ENCODE measurements around the gene ENOX2.
"Not testable (repeated sequence)": the region's sequence is repeated elsewhere in the genome, so short reads cannot be mapped to it uniquely, and the experiment has no call there.

ENOX2 gene

GRCh38 chrX:130825525-130825924 is 77.5 kb downstream of the ENOX2 start:
- no peak for DNase-seq

GRCh38 chrX:130819367-130819766 is 83.6 kb downstream of the ENOX2 start:
- not testable (repeated sequence) for DNase-seq

GRCh38 chrX:130813932-130814331 is 89.1 kb downstream of the ENOX2 start:
- not testable (repeated sequence) for DNase-seq

- DNase-seq = no peak
These were observed 92.4 kb downstream of the ENOX2 start for GRCh38 chrX:130810561-130810960.

- DNase-seq = no peak
These were observed 97.1 kb downstream of the ENOX2 start for GRCh38 chrX:130805903-130806302.

- no peak for DNase-seq
These were observed 99.5 kb downstream of the ENOX2 start for GRCh38 chrX:130803537-130803936.

GRCh38 chrX:130801901-130802300 is 101.1 kb downstream of the ENOX2 start:
- DNase-seq = no peak

- no peak for DNase-seq
These were observed 103.6 kb downstream of the ENOX2 start for GRCh38 chrX:130799393-130799792.

- DNase-seq = no peak
These were observed 109.0 kb downstream of the ENOX2 start for GRCh38 chrX:130793975-130794374.

GRCh38 chrX:130791870-130792269 is 111.1 kb downstream of the ENOX2 start:
- DNase-seq = not testable (repeated sequence)

GRCh38 chrX:130789793-130790192 is 113.2 kb downstream of the ENOX2 start:
- DNase-seq = no peak

GRCh38 chrX:130788786-130789581 is 114.0 kb downstream of the ENOX2 start:
- no peak for DNase-seq

- DNase-seq = no peak
These were observed 117.0 kb downstream of the ENOX2 start for GRCh38 chrX:130786030-130786429.

- no peak for DNase-seq
These were observed 124.2 kb downstream of the ENOX2 start for GRCh38 chrX:130778773-130779172.

GRCh38 chrX:130775849-130776248 is 127.2 kb downstream of the ENOX2 start:
- no peak for DNase-seq

- peak; percentile 31 to 89 for DNase-seq
These were observed 130.2 kb downstream of the ENOX2 start for GRCh38 chrX:130772776-130773143.

GRCh38 chrX:130772105-130772775 is 130.8 kb downstream of the ENOX2 start:
- peak; percentile 63 to 89 for DNase-seq

GRCh38 chrX:130771648-130772047 is 131.4 kb downstream of the ENOX2 start:
- no peak for DNase-seq

- no peak for DNase-seq
These were observed 131.8 kb downstream of the ENOX2 start for GRCh38 chrX:130771230-130771629.

GRCh38 chrX:130770615-130771014 is 132.4 kb downstream of the ENOX2 start:
- DNase-seq = no peak

- no peak for DNase-seq
These were observed 133.2 kb downstream of the ENOX2 start for GRCh38 chrX:130769835-130770234.

GRCh38 chrX:130758072-130758471 is 144.9 kb downstream of the ENOX2 start:
- no peak for DNase-seq

GRCh38 chrX:130756233-130756632 is 146.8 kb downstream of the ENOX2 start:
- no peak for DNase-seq

GRCh38 chrX:130754353-130754752 is 148.7 kb downstream of the ENOX2 start:
- no peak for DNase-seq
